Iris pigment epithelial cell (primary cell): ENCODE measurements around the gene RBM19.
"Not testable (repeated sequence)": the region's sequence is repeated elsewhere in the genome, so short reads cannot be mapped to it uniquely, and the experiment has no call there.

Source experiments
- DNase-seq: peaks from one replicate; pipeline ENCODE4 v3.0.0-alpha.2; 2011; ENCODE audit warnings: low read depth

The RBM19 gene

GRCh38 chr12:113903381-113903863 lies 62.7 kb downstream of the RBM19 start:
- DNase-seq = peak; percentile 64

DNA sequence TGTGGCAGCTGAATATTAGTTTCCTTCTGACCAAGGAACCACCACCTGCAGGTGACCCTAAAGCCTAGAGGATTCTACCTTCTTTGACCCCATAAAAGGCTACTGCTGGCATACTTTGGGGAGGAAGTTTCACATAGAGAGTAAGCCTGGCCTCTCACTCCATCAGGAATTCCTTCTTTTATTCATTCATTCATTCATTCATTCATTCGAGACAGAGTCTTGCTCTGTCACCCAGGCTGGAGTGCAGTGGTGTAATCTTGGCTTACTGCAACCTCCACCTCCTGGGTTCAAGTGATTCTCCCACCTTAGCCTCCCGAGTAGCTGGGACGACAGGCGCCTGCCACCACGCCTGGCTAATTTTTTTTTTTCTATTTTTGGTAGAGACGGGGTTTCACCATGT lies 64.8 kb downstream of the RBM19 start:
- DNase-seq = not testable (repeated sequence)

DNA sequence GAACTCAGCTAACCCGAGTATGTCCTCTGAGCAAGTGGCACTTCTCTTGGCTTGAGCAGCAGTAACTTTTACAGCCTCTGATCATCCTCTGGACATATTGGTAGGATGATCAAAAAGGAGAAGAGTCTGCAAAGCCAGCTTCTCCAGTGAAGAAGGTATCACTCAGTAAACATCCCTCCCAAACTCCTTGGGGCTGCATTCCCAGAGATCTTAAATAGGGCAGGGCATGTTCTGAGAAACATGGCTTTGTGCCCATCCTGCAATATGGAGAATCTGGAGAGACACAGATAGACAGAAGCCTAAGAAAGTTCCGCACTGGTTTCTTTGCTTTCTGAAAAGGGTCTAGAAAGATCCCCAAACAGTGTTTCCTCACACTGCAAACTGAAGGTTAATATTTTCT lies 65.4 kb downstream of the RBM19 start:
- no peak for DNase-seq

GRCh38 chr12:113899561-113900471 lies 66.3 kb downstream of the RBM19 start:
- DNase-seq = no peak

GRCh38 chr12:113899042-113899560 lies 67.0 kb downstream of the RBM19 start:
- DNase-seq = no peak

DNA sequence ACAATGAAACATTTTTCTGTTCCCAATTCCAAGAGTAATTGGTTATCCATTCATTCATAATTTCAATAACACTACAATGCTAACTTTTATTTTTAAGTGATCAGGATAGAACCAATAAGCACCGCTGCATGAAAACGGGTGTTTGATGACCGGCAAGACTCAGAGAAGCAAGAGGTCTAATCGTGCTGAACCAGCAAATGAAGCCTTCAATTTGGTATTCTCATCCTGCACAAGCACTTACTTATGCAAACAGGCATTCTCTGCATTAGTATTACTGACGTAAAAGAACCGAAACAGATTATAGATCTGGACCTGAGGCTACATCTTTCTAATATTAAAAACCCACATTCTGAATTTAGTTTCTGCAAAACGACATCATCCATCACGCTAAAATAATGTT lies 67.7 kb downstream of the RBM19 start:
- DNase-seq = no peak

DNA sequence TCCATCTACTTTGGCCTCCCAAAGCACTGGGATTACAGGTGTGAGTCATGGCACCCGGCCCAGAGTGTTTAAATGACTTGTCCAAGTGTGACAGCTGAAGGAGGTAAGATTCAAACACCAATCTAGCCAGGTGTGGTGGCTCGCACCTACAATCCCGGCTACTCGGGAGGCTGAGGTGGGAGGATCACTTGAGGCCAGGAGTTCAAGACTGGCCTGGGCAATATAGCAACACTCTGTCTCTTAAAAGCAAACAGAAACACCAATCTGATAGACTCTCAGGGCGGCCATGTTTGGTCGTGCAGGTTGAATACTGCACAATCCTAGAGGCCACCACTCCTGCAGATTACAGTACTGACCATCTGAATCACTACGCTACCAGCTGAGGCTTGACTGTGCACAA lies 68.7 kb downstream of the RBM19 start:
- DNase-seq = no peak

DNA sequence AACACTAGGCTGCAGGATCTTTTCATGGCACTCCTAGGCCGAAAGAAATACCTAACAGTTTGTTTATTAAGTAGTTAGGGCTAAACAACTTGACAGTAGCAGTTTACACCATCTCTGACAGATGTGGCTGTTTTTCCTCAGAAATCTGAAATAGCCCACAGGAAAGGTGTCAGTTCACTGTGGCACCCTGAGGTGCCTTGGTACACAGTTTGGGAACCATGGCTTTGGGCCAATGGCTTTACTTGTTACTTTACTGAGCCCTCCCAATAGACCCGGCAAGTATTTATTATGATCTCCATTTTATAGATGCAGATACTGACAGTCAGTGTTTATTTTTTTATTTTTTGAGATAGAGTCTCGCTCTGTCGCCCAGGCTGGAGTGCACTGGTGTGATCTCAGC lies 69.3 kb downstream of the RBM19 start:
- no peak for DNase-seq

- DNase-seq = no peak
Measured at GRCh38 chr12:113896194-113896593, 69.9 kb downstream of the RBM19 start.

DNA sequence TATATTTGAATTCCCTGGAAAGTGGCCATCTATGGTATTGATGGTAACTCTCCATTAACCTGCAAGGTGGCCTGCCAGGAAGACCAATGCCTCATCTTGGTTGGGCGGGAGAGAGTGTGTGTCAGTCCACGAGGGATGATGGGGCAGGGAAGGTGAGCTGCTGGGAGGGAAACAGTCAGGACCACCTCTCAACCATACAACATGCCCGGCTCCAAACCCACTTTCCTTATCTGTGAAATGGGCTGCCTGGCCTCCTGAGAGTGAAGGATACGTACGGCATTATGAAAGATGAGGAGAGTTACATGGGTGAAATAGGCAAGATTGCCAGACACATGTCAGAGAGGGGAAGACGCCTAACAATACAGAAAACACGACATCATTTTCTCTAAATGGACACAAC lies 70.9 kb downstream of the RBM19 start:
- DNase-seq = no peak

- no peak for DNase-seq
Measured at GRCh38 chr12:113894697-113895096, 71.4 kb downstream of the RBM19 start.

GRCh38 chr12:113893221-113893620 lies 72.9 kb downstream of the RBM19 start:
- DNase-seq = no peak

DNA sequence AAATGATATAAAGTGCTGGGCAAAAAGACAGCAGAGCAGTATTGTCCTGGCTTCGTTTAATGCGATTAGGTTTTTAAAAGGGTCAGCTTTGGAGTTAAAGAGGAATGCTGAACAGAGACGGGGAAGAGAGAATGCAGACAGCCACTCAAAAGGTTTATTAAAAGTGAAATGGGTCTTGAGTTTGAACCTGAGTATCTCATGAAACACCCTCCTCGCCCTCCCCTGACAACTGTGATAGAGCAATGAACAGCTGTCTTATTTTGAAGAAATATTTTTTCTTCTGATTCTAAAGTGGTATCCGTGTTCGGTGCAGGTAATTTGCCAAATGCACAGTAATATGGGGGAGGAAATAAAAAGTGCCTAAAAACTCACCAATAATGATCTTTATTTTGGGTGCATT lies 73.6 kb downstream of the RBM19 start:
- DNase-seq = no peak

DNA sequence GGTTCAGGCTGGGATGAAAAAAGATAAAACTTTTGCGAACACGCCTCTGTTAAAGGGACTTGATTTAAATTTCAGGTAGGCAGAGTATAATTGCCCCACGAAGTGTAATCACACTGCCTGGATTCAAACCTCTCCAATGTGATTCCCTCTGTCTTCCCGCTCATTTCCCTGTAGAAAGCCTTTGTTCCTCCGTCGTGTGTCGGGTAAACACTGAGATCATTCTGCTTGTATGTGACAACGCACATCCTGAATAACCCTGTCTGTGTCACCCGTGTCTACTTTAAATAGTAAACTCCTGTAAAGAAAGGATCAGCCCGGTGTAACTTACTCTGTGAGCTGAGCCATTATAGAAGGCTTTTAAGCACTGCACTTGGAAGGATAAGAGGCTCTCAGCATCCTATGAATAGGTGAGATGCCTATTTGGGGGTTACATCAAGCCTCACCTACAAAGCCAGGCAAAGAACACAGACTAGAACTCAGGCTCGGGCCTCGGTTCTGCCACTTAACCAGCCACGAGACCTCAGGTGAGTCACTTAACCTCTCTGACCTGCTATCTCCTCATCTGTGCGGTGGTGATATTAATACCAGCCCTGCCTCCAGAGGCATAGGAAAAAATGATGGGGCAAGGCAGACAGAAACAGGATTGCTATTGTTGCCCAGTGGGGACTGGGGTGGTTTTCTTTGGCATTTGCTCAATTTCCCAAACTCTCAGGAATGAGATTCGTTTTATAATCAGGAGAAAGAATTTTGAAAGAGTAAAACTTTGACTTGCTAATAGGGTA lies 74.2 kb downstream of the RBM19 start:
- no peak for DNase-seq

GRCh38 chr12:113891167-113891692 lies 74.9 kb downstream of the RBM19 start:
- no peak for DNase-seq

- DNase-seq = no peak
Measured at GRCh38 chr12:113889891-113890581, 76.1 kb downstream of the RBM19 start.

GRCh38 chr12:113889076-113889475 lies 77.0 kb downstream of the RBM19 start:
- DNase-seq = peak; percentile 26

- no peak for DNase-seq
Measured at GRCh38 chr12:113888435-113888834, 77.7 kb downstream of the RBM19 start.

GRCh38 chr12:113887906-113888305 lies 78.2 kb downstream of the RBM19 start:
- no peak for DNase-seq

DNA sequence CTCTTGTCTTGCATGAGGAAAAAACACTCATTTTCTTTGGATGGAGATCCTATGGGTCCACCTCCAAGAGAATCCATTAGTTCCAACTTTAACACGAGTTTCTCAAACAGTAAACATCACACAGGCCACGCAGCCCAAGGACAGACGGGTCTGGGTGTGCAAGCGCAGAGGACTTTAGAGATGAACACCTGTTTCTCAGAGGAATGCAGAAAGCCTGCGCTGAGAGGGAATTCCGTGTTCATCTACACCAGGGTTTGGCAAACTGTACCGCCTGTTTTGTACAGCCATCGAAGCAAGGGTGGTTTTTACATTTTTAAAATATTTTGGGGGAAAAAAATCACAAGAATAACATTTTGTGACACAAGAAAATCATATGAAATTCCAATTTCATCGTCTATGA lies 79.4 kb downstream of the RBM19 start:
- DNase-seq = no peak

DNA sequence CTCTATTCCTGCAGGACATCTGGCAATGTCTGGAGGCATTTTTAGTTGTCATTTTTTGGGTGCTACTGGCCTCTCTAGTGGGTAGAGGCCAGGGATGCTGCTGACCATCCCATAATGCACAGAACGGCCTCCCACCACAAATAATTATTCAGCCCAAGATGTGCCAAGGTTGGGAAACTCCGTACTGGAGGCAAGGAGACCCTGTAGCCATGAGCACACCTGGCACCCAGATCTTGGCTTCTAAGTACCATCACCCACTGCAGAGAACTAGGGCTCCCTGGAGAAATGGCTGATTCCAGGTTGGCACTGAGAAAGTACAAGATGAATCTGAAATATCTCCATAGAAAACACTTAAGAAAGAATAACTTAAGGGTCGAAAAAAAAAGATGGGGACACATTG lies 81.7 kb downstream of the RBM19 start:
- no peak for DNase-seq

DNA sequence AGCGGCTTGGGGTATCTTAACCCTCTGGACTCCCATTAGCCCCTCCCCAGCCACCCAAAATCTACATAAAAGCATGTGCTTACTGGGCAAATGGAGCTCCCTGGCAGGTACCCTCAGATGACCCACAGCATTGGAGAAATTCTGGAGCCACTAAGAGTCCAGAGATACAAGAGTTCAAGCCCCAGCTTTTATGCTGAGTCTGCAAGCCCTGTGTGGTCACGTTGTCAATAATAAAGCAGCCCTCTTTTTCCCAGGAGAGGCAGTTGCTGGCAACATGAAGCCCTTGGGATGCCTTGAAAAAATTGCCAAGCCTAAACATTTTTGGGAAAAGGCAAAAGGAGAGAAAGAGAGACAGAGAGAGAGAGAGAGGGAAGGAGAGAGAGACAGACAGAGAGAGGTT lies 83.4 kb downstream of the RBM19 start:
- no peak for DNase-seq
